ENCODE results near the gene OGFOD3. TPM values are rescaled to one million over a fixed set of nuclear protein-coding genes. Genes with fewer than 3 reads are reported as not detected.

The OGFOD3 gene
- total RNA-seq, 1 donor from 2014 or later, result 25.5 TPM

GRCh38 chr17:82436601-82437324, 18.4 kb upstream of the OGFOD3 start:
- TF ChIP-seq CTCF (IDR thresholded peaks at IDR 0.05), result no peak
- TF ChIP-seq POLR2AphosphoS5 (IDR thresholded peaks at IDR 0.05; ENCODE audit: insufficient read depth in 1 of 2, low read depth in 1 of 2), result no peak
- no peak for TF ChIP-seq POLR2A (IDR thresholded peaks at IDR 0.05)
- peaks cover 0 to 19% of the 10 kb centered on the region in 2 donors for H3K36me3 ChIP-seq
- H3K27me3 ChIP-seq, result no peaks in the 10 kb centered on the region
- no peaks in the 10 kb centered on the region for H3K4me1 ChIP-seq
- no peak overlapping the region for H3K4me3 ChIP-seq
- H3K27ac ChIP-seq, result no peak overlapping the region
- intact Hi-C loops (cut with DNase I), result no loop called here
- H3K9me3 ChIP-seq, result no peaks in the 10 kb centered on the region
- no peak for DNase-seq (ENCODE audit: extremely low spot score in 2 of 2)

- TF ChIP-seq POLR2A (IDR thresholded peaks at IDR 0.05) (no peak), CTCF (IDR thresholded peaks at IDR 0.05) (no peak), POLR2AphosphoS5 (IDR thresholded peaks at IDR 0.05; ENCODE audit: insufficient read depth in 1 of 2, low read depth in 1 of 2) (no peak)
- H3K27me3 ChIP-seq, result no peaks in the 10 kb centered on the region
- no peaks in the 10 kb centered on the region for H3K9me3 ChIP-seq
- no peak overlapping the region for H3K4me3 ChIP-seq
- DNase-seq (ENCODE audit: extremely low spot score in 2 of 2), result no peak
- intact Hi-C loops (cut with DNase I), result no loop called here
- H3K36me3 ChIP-seq, result peaks cover 0 to 27% of the 10 kb centered on the region in 2 donors
- H3K27ac ChIP-seq, result no peak overlapping the region
- no peaks in the 10 kb centered on the region for H3K4me1 ChIP-seq
These were observed 17.5 kb upstream of the OGFOD3 start for GRCh38 chr17:82435601-82436583.

- Histone ChIP-seq H3K27ac (no peak overlapping the region), H3K4me1 (no peaks in the 10 kb centered on the region), H3K27me3 (no peaks in the 10 kb centered on the region), H3K9me3 (no peaks in the 10 kb centered on the region), H3K4me3 (no peak overlapping the region), H3K36me3 (peaks cover 0 to 31% of the 10 kb centered on the region in 2 donors)
- intact Hi-C loops (cut with DNase I), result no loop called here
- TF ChIP-seq POLR2AphosphoS5 (IDR thresholded peaks at IDR 0.05; ENCODE audit: insufficient read depth in 1 of 2, low read depth in 1 of 2) (no peak), CTCF (IDR thresholded peaks at IDR 0.05) (no peak), POLR2A (IDR thresholded peaks at IDR 0.05) (no peak)
- no peak for DNase-seq (ENCODE audit: extremely low spot score in 2 of 2)
These were observed 16.7 kb upstream of the OGFOD3 start for GRCh38 chr17:82435103-82435502.

GRCh38 chr17:82434216-82434565, 15.8 kb upstream of the OGFOD3 start:
- Histone ChIP-seq H3K4me3 (no peak overlapping the region), H3K36me3 (peaks cover 0 to 34% of the 10 kb centered on the region in 2 donors), H3K27ac (no peak overlapping the region), H3K9me3 (no peaks in the 10 kb centered on the region), H3K4me1 (no peaks in the 10 kb centered on the region), H3K27me3 (no peaks in the 10 kb centered on the region)
- intact Hi-C loops (cut with DNase I), result no loop called here
- TF ChIP-seq POLR2AphosphoS5 (IDR thresholded peaks at IDR 0.05; ENCODE audit: insufficient read depth in 1 of 2, low read depth in 1 of 2) (no peak), POLR2A (IDR thresholded peaks at IDR 0.05) (no peak)
- DNase-seq (ENCODE audit: extremely low spot score in 2 of 2), result no peak

- TF ChIP-seq POLR2A (IDR thresholded peaks at IDR 0.05) (no peak), CTCF (IDR thresholded peaks at IDR 0.05) (no peak), POLR2AphosphoS5 (IDR thresholded peaks at IDR 0.05; ENCODE audit: insufficient read depth in 1 of 2, low read depth in 1 of 2) (no peak)
- no peaks in the 10 kb centered on the region for H3K9me3 ChIP-seq
- no peak for DNase-seq (ENCODE audit: extremely low spot score in 2 of 2)
These were observed 15.3 kb upstream of the OGFOD3 start for GRCh38 chr17:82433560-82434215.

More at GRCh38 chr17:82433560-82434215, 15.3 kb upstream of the OGFOD3 start:
- no peak overlapping the region for H3K4me3 ChIP-seq
- no peaks in the 10 kb centered on the region for H3K4me1 ChIP-seq
- no peaks in the 10 kb centered on the region for H3K27me3 ChIP-seq
- no peak overlapping the region for H3K27ac ChIP-seq
- intact Hi-C loops (cut with DNase I), result no loop called here
- peaks cover 0 to 34% of the 10 kb centered on the region in 2 donors for H3K36me3 ChIP-seq

Measured in vagina (tissue), 2 donors.